Liver (tissue), 9 donors: ENCODE data around the gene KCTD6. TPM values are rescaled to one million over a fixed set of nuclear protein-coding genes. Genes with fewer than 3 reads are reported as not detected.

ENCODE experiments used
- DNase-seq: peaks from one replicate; pipeline ENCODE4 v3.0.0-alpha.2; 2017; ENCODE audit warnings: low spot score
- H3K27ac ChIP-seq, 2 donors: one replicate each; pipeline ENCODE4 v1.7.0; 2013; ENCODE audit warnings: inconsistent platforms in 2 of 2, low read length in 2 of 2, control low read depth in 1 of 2, low read depth in 1 of 2, mild to moderate bottlenecking in 1 of 2
- H3K27me3 ChIP-seq, 4 donors: one replicate each; pipeline versions ENCODE4 v1.6.1 to v1.7.0; 2013; ENCODE audit warnings: low read length in 3 of 4, inconsistent platforms in 1 of 4, mild to moderate bottlenecking in 1 of 4, moderate library complexity in 1 of 4; ENCODE audit not compliant: control insufficient read depth in 4 of 4, insufficient read depth in 4 of 4
- H3K36me3 ChIP-seq, 4 donors: one replicate each; pipeline versions ENCODE4 v1.6.1 to v1.7.0; 2013; ENCODE audit warnings: low read length in 3 of 4, mild to moderate bottlenecking in 3 of 4, low read depth in 1 of 4, moderate library complexity in 1 of 4; ENCODE audit not compliant: control insufficient read depth in 4 of 4, insufficient read depth in 3 of 4
- H3K4me1 ChIP-seq, 4 donors: one replicate each; pipeline versions ENCODE4 v1.6.1 to v1.7.0; 2013; ENCODE audit warnings: low read length in 3 of 4, mild to moderate bottlenecking in 3 of 4, moderate library complexity in 1 of 4; ENCODE audit not compliant: control insufficient read depth in 4 of 4, insufficient read depth in 4 of 4
- H3K4me3 ChIP-seq, 3 donors: one replicate each; pipeline versions ENCODE4 v1.6.1 to v1.7.0; 2013; ENCODE audit warnings: low read length in 3 of 3, control low read depth in 1 of 3, low read depth in 1 of 3, mild to moderate bottlenecking in 1 of 3
- H3K9ac ChIP-seq, 2 donors: one replicate each; pipeline ENCODE4 v1.7.0; 2013; ENCODE audit warnings: low read length in 2 of 2, mild to moderate bottlenecking in 2 of 2, moderate library complexity in 2 of 2, control low read depth in 1 of 2, low read depth in 1 of 2
- H3K9me3 ChIP-seq, 4 donors: one replicate each; pipeline versions ENCODE4 v1.6.1 to v1.7.0; 2013; ENCODE audit warnings: low read length in 3 of 4; ENCODE audit not compliant: control insufficient read depth in 4 of 4
- EGR1 ChIP-seq, 2 donors: IDR thresholded peaks; 2 replicates each; pipeline ENCODE4 v1.6.1; 2016 to 2018; ENCODE audit warnings: antibody characterized with exemption in 2 of 2, low read depth in 2 of 2
- FOXA1 ChIP-seq: IDR thresholded peaks from 2 replicates; pipeline ENCODE4 v1.6.1; 2016; ENCODE audit warnings: antibody characterized with exemption
- FOXA2 ChIP-seq: IDR thresholded peaks from 2 replicates; pipeline ENCODE4 v1.6.1; 2016; ENCODE audit warnings: antibody characterized with exemption
- GABPA ChIP-seq, 2 donors: IDR thresholded peaks in 1 of 2; conservative IDR thresholded peaks in 1 of 2; 2 replicates each; pipeline ENCODE4 v1.6.1; 2016; ENCODE audit warnings: antibody characterized with exemption in 2 of 2, mild to moderate bottlenecking in 1 of 2, moderate library complexity in 1 of 2
- HNF4A ChIP-seq, 2 donors: conservative IDR thresholded peaks; 2 replicates each; pipeline ENCODE4 v1.6.1; 2016; ENCODE audit warnings: antibody characterized with exemption in 2 of 2, mild to moderate bottlenecking in 2 of 2
- HNF4G ChIP-seq: IDR thresholded peaks from 2 replicates; pipeline ENCODE4 v1.6.1; 2016; ENCODE audit warnings: antibody characterized with exemption
- JUND ChIP-seq, 2 donors: IDR thresholded peaks; 2 replicates each; pipeline ENCODE4 v1.6.1; 2016; ENCODE audit warnings: antibody characterized with exemption in 2 of 2
- NR2F2 ChIP-seq: IDR thresholded peaks from 2 replicates; pipeline ENCODE4 v1.6.1; 2016; ENCODE audit warnings: antibody characterized with exemption
- RAD21 ChIP-seq, 2 donors: IDR thresholded peaks; 2 replicates each; pipeline ENCODE4 v1.6.1; 2016; ENCODE audit warnings: antibody characterized with exemption in 2 of 2, mild to moderate bottlenecking in 2 of 2
- RXRA ChIP-seq, 2 donors: IDR thresholded peaks; 2 replicates each; pipeline ENCODE4 v1.6.1; 2017 to 2018; ENCODE audit warnings: antibody characterized with exemption in 2 of 2, mild to moderate bottlenecking in 1 of 2
- SP1 ChIP-seq: IDR thresholded peaks from 2 replicates; pipeline ENCODE4 v1.6.1; 2018; ENCODE audit warnings: antibody characterized with exemption, mild to moderate bottlenecking
- TAF1 ChIP-seq: conservative IDR thresholded peaks from 2 replicates; pipeline ENCODE4 v1.6.1; 2016; ENCODE audit warnings: antibody characterized with exemption, mild to moderate bottlenecking
- YY1 ChIP-seq: IDR thresholded peaks from 2 replicates; pipeline ENCODE4 v1.6.1; 2016; ENCODE audit warnings: antibody characterized with exemption, mild to moderate bottlenecking
- WGBS: extraction: QIAGEN DNeasy Blood & Tissue Kit; methylation state at CpG from one replicate; pipeline ENCODE4 v1.1.7; 2013; 5-methylcytosine and 5-hydroxymethylcytosine counted together
- polyA plus RNA-seq, 2 donors: library from polyadenylated mRNA; stranded (reverse) in 1 of 2; unstranded in 1 of 2; fragments of 200-250 nt in 1 of 2; fragments of >200 nt in 1 of 2; fragmentation: Nextera tagmentation in 1 of 2; extraction: Ambion mirVana in 1 of 2; gene quantifications; one replicate each; pipeline versions ENCODE4 v1.2.1 to v1.2.3, GENCODE V29; 2013 to 2015
- total RNA-seq, 2 donors: library from RNA; depleted of rRNA; stranded (reverse); fragments of >200 nt; gene quantifications; one replicate each; pipeline ENCODE4 v1.2.3, GENCODE V29; 2014
- TF ChIP-seq, protein P1 (sequence below): fragments of 150-350 bp; IDR thresholded peaks from 2 replicates; pipeline ENCODE4 v1.5.1; 2017; ENCODE audit warnings: improper control_type of control experiment, low read depth, low read length; ENCODE audit not compliant: missing input control
- TF ChIP-seq, protein P2 (sequence below): IDR thresholded peaks from 2 replicates; pipeline ENCODE4 v1.6.1; 2016; ENCODE audit warnings: antibody characterized with exemption
- TF ChIP-seq, protein P3 (sequence below): IDR thresholded peaks from 2 replicates; pipeline ENCODE4 v1.6.1; 2016; ENCODE audit warnings: antibody characterized with exemption
- TF ChIP-seq, protein P4 (sequence below): IDR thresholded peaks from 2 replicates; pipeline ENCODE4 v1.6.1; 2016; ENCODE audit warnings: antibody characterized with exemption, mild to moderate bottlenecking
- TF ChIP-seq, protein P5 (sequence below): IDR thresholded peaks from 2 replicates; pipeline ENCODE4 v1.6.1; 2016; ENCODE audit warnings: antibody characterized with exemption
- donor health status: healthy.
- donor health status: healthy.
- donor health status: healthy.
- donor health status: healthy.
- donor health status: healthy.

The KCTD6 gene
- total and polyA plus RNA-seq, 4 donors = 6.5 to 13.8 (median 10.4) TPM

DNA sequence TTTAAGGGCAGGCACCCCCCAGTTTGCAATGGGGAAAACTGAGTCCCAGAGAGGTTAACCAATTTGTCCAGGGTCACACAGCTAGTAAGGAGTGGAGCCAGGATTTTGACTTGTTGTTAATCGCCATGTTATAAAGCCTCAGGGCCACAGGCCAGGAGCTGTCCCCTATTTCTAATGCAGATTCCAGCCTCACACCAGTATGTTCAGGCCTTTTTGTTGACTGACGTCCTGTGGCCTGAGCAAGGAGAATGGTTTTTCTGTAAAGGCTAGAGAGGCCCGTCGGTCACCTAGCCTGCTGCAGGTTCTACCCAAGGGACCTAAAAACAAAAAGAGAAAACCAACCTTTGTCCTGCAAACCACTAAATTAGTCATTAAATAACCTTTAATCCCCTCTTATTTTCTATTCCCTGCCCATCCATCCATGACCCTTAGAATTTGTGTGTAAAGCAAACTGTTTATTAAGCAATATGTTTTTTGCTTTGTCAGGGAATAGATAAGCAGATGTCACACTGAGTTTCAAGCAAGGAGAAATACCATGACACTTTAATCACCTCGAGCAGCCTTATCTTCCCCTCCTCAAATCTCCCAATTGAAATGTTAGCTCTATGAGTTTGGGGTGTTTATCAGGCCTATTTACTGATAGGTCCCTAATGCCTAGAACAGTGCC lies 31.0 kb downstream of the KCTD6 start (continued):
- TF ChIP-seq, protein P1, sequence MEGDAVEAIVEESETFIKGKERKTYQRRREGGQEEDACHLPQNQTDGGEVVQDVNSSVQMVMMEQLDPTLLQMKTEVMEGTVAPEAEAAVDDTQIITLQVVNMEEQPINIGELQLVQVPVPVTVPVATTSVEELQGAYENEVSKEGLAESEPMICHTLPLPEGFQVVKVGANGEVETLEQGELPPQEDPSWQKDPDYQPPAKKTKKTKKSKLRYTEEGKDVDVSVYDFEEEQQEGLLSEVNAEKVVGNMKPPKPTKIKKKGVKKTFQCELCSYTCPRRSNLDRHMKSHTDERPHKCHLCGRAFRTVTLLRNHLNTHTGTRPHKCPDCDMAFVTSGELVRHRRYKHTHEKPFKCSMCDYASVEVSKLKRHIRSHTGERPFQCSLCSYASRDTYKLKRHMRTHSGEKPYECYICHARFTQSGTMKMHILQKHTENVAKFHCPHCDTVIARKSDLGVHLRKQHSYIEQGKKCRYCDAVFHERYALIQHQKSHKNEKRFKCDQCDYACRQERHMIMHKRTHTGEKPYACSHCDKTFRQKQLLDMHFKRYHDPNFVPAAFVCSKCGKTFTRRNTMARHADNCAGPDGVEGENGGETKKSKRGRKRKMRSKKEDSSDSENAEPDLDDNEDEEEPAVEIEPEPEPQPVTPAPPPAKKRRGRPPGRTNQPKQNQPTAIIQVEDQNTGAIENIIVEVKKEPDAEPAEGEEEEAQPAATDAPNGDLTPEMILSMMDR = no peak
- peak in 1 of 2 donors; percentile 23 for TF ChIP-seq EGR1 (IDR thresholded peaks at IDR 0.05; ENCODE audit: low read depth in 2 of 2)
- TF ChIP-seq TAF1 = no peak
- peak; percentile 37 for TF ChIP-seq YY1

DNA sequence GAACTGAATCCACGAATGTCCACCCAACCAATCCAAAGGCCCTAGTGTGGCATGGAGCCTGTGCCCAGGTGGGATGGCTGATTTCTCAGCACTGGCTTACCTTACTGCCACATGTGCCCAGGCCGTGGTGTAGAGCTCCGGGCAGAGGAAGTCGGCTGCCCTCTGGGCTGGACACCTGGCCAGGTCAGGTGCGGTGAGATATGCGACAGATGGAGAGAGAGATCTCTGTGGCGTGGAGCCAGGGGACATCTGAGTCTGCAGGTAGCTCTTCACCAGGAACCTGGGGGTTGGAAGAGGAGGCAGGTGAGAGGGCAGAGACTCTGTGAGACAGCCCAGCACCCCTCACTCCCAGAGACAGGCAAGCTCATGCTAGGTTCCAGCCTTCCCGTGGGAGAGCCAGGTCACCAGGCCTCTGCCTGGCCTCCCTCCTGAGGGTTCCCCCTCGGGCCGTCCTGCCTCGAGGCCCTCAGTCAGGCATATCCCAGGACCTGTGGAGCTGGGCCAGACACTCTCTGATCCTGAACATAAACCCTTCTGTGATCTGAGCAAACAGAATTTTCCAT lies 32.5 kb downstream of the KCTD6 start:
- Histone ChIP-seq H3K9ac (peak overlapping the region in 1 of 2 donors; percentile 14), H3K27ac (peak overlapping the region; percentile 86 to 95), H3K27me3 (no peaks in the 10 kb centered on the region), H3K36me3 (peaks cover 2 to 27% (median 12%) of the 10 kb centered on the region in 4 donors), H3K9me3 (no peaks in the 10 kb centered on the region), H3K4me3 (no peak overlapping the region), H3K4me1 (peaks cover 25 to 94% (median 85%) of the 10 kb centered on the region in 4 donors)
- DNase-seq = no peak
- 54% methylated on average over 11 of the region's 11 CpGs for WGBS
- TF ChIP-seq FOXA2 (no peak), FOXA1 (no peak), SP1 (no peak), TAF1 (no peak), RXRA (IDR thresholded peaks at IDR 0.05) (no peak), HNF4G (no peak), EGR1 (IDR thresholded peaks at IDR 0.05; ENCODE audit: low read depth in 2 of 2) (no peak), NR2F2 (no peak), GABPA (IDR thresholded peaks at IDR 0.05 in 1 of 2, conservative IDR thresholded peaks at IDR 0.05 in 1 of 2) (no peak), RAD21 (IDR thresholded peaks at IDR 0.05) (no peak), HNF4A (conservative IDR thresholded peaks at IDR 0.05) (no peak), JUND (IDR thresholded peaks at IDR 0.05) (no peak), YY1 (no peak)
- TF ChIP-seq, protein P2, sequence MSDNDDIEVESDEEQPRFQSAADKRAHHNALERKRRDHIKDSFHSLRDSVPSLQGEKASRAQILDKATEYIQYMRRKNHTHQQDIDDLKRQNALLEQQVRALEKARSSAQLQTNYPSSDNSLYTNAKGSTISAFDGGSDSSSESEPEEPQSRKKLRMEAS = no peak
- TF ChIP-seq, protein P1 = no peak
- TF ChIP-seq, protein P3, sequence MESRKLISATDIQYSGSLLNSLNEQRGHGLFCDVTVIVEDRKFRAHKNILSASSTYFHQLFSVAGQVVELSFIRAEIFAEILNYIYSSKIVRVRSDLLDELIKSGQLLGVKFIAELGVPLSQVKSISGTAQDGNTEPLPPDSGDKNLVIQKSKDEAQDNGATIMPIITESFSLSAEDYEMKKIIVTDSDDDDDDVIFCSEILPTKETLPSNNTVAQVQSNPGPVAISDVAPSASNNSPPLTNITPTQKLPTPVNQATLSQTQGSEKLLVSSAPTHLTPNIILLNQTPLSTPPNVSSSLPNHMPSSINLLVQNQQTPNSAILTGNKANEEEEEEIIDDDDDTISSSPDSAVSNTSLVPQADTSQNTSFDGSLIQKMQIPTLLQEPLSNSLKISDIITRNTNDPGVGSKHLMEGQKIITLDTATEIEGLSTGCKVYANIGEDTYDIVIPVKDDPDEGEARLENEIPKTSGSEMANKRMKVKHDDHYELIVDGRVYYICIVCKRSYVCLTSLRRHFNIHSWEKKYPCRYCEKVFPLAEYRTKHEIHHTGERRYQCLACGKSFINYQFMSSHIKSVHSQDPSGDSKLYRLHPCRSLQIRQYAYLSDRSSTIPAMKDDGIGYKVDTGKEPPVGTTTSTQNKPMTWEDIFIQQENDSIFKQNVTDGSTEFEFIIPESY = no peak
- TF ChIP-seq, protein P4, sequence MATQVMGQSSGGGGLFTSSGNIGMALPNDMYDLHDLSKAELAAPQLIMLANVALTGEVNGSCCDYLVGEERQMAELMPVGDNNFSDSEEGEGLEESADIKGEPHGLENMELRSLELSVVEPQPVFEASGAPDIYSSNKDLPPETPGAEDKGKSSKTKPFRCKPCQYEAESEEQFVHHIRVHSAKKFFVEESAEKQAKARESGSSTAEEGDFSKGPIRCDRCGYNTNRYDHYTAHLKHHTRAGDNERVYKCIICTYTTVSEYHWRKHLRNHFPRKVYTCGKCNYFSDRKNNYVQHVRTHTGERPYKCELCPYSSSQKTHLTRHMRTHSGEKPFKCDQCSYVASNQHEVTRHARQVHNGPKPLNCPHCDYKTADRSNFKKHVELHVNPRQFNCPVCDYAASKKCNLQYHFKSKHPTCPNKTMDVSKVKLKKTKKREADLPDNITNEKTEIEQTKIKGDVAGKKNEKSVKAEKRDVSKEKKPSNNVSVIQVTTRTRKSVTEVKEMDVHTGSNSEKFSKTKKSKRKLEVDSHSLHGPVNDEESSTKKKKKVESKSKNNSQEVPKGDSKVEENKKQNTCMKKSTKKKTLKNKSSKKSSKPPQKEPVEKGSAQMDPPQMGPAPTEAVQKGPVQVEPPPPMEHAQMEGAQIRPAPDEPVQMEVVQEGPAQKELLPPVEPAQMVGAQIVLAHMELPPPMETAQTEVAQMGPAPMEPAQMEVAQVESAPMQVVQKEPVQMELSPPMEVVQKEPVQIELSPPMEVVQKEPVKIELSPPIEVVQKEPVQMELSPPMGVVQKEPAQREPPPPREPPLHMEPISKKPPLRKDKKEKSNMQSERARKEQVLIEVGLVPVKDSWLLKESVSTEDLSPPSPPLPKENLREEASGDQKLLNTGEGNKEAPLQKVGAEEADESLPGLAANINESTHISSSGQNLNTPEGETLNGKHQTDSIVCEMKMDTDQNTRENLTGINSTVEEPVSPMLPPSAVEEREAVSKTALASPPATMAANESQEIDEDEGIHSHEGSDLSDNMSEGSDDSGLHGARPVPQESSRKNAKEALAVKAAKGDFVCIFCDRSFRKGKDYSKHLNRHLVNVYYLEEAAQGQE = no peak
- TF ChIP-seq, protein P5, sequence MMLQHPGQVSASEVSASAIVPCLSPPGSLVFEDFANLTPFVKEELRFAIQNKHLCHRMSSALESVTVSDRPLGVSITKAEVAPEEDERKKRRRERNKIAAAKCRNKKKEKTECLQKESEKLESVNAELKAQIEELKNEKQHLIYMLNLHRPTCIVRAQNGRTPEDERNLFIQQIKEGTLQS = no peak
